ENCODE results near the gene TMEM203. TPM values are rescaled to one million over a fixed set of nuclear protein-coding genes. Genes with fewer than 3 reads are reported as not detected.

The TMEM203 gene
- total and polyA plus RNA-seq, 2 of the 13 experiments (the other 11 are each of a cell fraction or from before 2014, with no cell fraction given): 23.4 to 36.7 TPM

GRCh38 chr9:137188490-137189296, 16.8 kb downstream of the TMEM203 start, which contains the start of the genes ANAPC2 and SSNA1 (continued):
- TF ChIP-seq ZNF18 (CRISPR knock-in tag; IDR thresholded peaks at IDR 0.05; ENCODE audit: insufficient replicate concordance) (peak; percentile 75), BORCS8-MEF2B (CRISPR knock-in tag; IDR thresholded peaks at IDR 0.05) (peak; percentile 73), HBP1 (CRISPR knock-in tag; IDR thresholded peaks at IDR 0.05; ENCODE audit: low read depth) (peak; percentile 97), ARID4A (CRISPR knock-in tag; IDR thresholded peaks at IDR 0.05; ENCODE audit: borderline replicate concordance) (peak; percentile 98), ZNF414 (CRISPR knock-in tag; IDR thresholded peaks at IDR 0.05) (peak; percentile 74; the same call in 1 of the 2 replicates), PRPF4 (IDR thresholded peaks at IDR 0.05; ENCODE audit: low read depth, low read length, poor library complexity, severe bottlenecking) (no peak), ZNF564 (CRISPR knock-in tag; IDR thresholded peaks at IDR 0.05) (no peak), ZKSCAN1 (IDR thresholded peaks at IDR 0.05; ENCODE audit: low read length) (peak; percentile 84), AKAP8 (CRISPR knock-in tag; IDR thresholded peaks at IDR 0.05) (peak; percentile 88), TBX3 (IDR thresholded peaks at IDR 0.05; ENCODE audit: borderline replicate concordance) (no peak), ZNF224 (CRISPR knock-in tag; IDR thresholded peaks at IDR 0.05) (peak; percentile 68; the same call in 1 of the 2 replicates), NR2C2 (CRISPR knock-in tag; IDR thresholded peaks at IDR 0.05; ENCODE audit: borderline replicate concordance) (peak; percentile 80), RAD51 (IDR thresholded peaks at IDR 0.05; ENCODE audit: borderline replicate concordance) (no peak), HNF4A (CRISPR knock-in tag; IDR thresholded peaks at IDR 0.05) (0 out of 2 replicates have a peak, but pooled peaks have one; percentile 11), GATAD2A (CRISPR knock-in tag; IDR thresholded peaks at IDR 0.05) (peak; percentile 49), KDM5A (IDR thresholded peaks at IDR 0.05; ENCODE audit: borderline replicate concordance, low read length) (peak; percentile 87; the same call in 1 of the 2 replicates), ZNF670 (CRISPR knock-in tag; IDR thresholded peaks at IDR 0.05; ENCODE audit: borderline replicate concordance) (peak; percentile 90)
- TF ChIP-seq, protein P1, sequence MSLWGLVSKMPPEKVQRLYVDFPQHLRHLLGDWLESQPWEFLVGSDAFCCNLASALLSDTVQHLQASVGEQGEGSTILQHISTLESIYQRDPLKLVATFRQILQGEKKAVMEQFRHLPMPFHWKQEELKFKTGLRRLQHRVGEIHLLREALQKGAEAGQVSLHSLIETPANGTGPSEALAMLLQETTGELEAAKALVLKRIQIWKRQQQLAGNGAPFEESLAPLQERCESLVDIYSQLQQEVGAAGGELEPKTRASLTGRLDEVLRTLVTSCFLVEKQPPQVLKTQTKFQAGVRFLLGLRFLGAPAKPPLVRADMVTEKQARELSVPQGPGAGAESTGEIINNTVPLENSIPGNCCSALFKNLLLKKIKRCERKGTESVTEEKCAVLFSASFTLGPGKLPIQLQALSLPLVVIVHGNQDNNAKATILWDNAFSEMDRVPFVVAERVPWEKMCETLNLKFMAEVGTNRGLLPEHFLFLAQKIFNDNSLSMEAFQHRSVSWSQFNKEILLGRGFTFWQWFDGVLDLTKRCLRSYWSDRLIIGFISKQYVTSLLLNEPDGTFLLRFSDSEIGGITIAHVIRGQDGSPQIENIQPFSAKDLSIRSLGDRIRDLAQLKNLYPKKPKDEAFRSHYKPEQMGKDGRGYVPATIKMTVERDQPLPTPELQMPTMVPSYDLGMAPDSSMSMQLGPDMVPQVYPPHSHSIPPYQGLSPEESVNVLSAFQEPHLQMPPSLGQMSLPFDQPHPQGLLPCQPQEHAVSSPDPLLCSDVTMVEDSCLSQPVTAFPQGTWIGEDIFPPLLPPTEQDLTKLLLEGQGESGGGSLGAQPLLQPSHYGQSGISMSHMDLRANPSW (CRISPR knock-in tag; IDR thresholded peaks at IDR 0.05; ENCODE audit: borderline replicate concordance): peak; percentile 36; the same call in 1 of the 2 replicates
